VCaP (cell line): ENCODE measurements around the gene RERE.

Experiments
- H3K27ac ChIP-seq: fragments of 450-650 bp; 2 replicates; pipeline ENCODE4 v1.5.1; 2017
- CTCF ChIP-seq: fragments of 450-650 bp; conservative IDR thresholded peaks from 2 replicates; pipeline ENCODE4 v1.5.1; 2017; ENCODE audit warnings: mild to moderate bottlenecking, moderate library complexity

The RERE gene

GRCh38 chr1:8661185-8662110 is 156.0 kb downstream of the RERE start:
- H3K27ac ChIP-seq: peak overlapping the region; percentile 4; the same call in 1 of the 2 replicates
- no peak for TF ChIP-seq CTCF

DNA sequence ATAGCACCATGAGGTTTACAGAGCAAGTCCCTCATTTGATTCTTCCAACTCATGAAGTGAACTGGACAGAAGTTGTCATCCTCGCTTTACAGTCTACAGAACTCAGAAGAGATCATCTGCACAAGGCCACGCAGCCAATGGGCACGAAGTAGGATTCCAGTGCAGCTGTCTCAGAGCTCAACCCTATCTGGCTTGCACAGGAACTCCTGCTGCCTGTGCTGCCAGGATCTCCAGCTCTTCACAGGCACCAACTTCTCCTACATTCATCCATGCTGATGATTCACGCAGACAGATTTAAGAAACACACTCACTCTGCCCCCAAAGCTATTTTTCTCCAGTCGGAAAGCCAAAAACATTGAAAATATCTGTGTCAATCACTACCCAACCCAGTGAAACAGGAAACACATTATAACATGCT is 157.0 kb downstream of the RERE start:
- TF ChIP-seq CTCF: no peak
- H3K27ac ChIP-seq: no peak overlapping the region; the same call in 1 of the 2 replicates

GRCh38 chr1:8659593-8659992 is 157.8 kb downstream of the RERE start:
- TF ChIP-seq CTCF: no peak
- no peak overlapping the region for H3K27ac ChIP-seq

DNA sequence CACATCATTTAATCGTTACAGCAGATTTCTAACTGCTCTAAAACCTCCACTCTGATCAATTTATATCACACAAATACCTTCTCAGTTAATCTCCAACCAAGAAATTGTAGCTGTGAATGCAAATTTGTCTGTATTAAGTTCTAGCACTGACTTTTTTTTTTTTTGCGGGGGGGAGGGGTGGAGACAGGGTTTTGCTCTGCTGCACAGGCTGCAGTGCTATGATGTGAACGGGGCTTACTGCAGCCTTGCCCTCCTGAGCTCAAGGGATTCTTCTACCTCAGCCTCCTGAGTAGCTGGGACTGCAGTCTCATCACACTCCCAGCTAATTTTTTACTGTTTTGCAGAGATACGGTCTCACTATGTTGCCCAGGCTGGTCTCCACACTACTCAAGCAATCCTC is 163.6 kb downstream of the RERE start:
- no peak for TF ChIP-seq CTCF
- H3K27ac ChIP-seq: no peak overlapping the region

GRCh38 chr1:8652467-8653046 is 164.9 kb downstream of the RERE start:
- peak overlapping the region; percentile 19; the same call in 1 of the 2 replicates for H3K27ac ChIP-seq
- no peak for TF ChIP-seq CTCF

DNA sequence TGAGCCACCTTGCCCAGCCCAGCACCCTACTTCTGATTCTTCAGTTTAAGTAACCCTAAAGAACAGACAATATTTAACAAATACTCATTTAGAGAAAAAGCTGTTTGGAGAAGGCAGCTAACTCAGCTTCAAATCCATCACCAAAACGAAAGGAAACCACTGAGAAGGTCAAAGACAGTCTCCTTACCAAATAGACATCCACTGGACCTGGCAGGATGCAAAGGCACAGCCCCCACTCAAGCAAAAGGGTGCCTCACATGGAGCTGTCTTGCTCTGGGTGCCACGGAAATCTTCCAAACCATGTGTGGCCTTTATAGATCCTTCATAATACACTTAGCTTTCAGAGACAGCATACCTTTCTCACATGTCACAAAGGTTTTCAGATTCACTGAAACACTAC is 165.5 kb downstream of the RERE start:
- TF ChIP-seq CTCF: no peak
- H3K27ac ChIP-seq: peak overlapping the region; percentile 19

DNA sequence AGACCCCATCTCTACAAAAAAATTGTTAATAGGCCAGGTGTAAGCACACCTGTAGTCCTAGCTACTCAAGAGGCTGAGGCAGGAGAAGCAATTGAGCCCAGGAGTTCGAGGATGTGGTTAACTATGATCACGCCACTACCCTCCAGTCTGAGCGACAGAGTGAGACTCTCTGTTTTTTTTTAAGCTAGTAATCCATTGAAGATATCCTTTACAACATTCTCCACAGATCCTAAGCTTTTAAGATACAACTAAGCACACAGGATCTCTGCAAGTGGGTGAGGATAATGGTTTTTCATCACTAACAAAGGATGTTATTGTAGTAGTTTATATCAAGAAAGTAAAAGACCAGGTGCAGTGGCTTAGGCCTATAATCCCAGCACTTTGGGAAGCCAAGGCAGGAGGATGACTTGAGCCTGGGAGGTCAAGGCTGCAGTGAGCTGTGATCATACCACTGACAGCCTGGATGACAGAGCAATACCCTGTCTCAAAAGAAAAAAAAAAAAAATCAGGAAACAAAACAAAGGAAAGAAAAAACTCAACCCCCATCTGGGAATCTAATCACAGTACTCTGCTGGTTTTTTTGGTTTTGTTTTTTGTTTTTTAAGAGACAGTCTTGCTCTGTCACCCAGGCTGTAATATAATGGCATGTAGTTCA is 166.1 kb downstream of the RERE start:
- peak overlapping the region; percentile 19; the same call in 1 of the 2 replicates for H3K27ac ChIP-seq
- no peak for TF ChIP-seq CTCF
